ENCODE results near the gene PTPRN2.

The PTPRN2 gene

DNA sequence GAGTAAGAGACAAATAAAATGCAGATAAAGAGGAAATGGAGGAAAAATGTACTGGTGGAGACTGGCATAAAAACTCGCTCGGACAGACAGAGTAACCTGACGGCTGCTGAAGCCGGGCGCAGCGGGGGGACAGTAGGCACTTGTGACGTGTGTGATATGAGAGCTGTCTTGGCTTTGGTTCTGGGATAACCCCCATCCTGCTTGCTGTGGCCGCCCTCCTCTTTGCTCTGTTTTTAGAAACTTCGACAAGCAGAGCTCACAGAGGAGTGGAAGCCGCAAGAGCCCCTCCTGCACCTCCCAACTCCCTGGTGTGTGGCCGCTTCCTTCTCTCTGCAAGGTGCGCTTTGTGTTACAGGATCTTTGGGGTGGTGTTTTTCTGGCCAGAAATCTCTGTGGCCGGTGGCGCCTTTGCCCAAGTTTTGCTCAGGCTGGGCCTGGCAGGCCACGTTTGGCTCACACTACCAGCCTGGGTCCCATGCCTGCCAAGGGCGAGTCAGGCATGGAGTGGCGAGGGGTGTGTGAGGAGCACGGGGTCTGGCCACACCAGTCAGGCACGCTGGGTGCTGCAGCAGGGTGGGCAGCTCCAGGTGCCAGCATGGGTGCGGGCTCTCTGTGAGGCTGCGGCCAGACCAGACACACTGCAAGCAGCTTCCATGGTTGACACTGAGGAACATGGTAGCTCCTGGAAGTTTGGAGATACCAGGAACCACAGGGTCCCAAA, 982.8 kb downstream of the PTPRN2 start:
- TF ChIP-seq, protein P1, sequence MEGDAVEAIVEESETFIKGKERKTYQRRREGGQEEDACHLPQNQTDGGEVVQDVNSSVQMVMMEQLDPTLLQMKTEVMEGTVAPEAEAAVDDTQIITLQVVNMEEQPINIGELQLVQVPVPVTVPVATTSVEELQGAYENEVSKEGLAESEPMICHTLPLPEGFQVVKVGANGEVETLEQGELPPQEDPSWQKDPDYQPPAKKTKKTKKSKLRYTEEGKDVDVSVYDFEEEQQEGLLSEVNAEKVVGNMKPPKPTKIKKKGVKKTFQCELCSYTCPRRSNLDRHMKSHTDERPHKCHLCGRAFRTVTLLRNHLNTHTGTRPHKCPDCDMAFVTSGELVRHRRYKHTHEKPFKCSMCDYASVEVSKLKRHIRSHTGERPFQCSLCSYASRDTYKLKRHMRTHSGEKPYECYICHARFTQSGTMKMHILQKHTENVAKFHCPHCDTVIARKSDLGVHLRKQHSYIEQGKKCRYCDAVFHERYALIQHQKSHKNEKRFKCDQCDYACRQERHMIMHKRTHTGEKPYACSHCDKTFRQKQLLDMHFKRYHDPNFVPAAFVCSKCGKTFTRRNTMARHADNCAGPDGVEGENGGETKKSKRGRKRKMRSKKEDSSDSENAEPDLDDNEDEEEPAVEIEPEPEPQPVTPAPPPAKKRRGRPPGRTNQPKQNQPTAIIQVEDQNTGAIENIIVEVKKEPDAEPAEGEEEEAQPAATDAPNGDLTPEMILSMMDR (IDR thresholded peaks at IDR 0.05): no peak
- no peak for DNase-seq
- no peak overlapping the region for H3K4me3 Mint-ChIP-seq
- peaks cover 16% of the 10 kb centered on the region for H3K4me1 Mint-ChIP-seq
- no peak overlapping the region for H3K27ac Mint-ChIP-seq
- H3K27me3 Mint-ChIP-seq (ENCODE audit: low read depth, poor library complexity): peaks cover 6% of the 10 kb centered on the region
- no peaks in the 10 kb centered on the region for H3K9me3 Mint-ChIP-seq
- no peaks in the 10 kb centered on the region for H3K36me3 Mint-ChIP-seq (ENCODE audit: low read depth)

DNA sequence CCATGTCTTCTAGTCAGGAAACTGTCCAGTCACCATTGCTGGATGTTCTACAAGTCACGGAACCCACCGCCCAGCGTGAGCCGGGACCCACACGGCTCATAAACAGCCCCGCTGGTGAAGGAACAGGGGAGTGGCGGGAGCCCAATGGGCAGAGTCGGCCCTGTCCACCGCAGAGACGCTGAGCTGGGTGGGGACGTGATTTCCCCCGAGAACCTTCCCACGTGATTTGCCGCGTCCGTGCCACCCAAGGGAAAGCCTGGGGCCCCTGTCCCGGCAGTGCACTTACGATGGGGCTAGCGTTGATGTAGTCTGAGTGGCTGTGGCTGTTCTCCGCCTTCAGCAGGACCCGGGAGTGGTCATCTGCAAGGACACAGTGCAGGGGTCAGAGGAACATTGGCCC, 983.9 kb downstream of the PTPRN2 start:
- DNase-seq: no peak
- H3K4me3 Mint-ChIP-seq: no peak overlapping the region
- H3K9me3 Mint-ChIP-seq: no peaks in the 10 kb centered on the region
- TF ChIP-seq, protein P1 (IDR thresholded peaks at IDR 0.05): no peak
- no peak overlapping the region for H3K27ac Mint-ChIP-seq
- peaks cover 6% of the 10 kb centered on the region for H3K27me3 Mint-ChIP-seq (ENCODE audit: low read depth, poor library complexity)
- peaks cover 15% of the 10 kb centered on the region for H3K4me1 Mint-ChIP-seq
- H3K36me3 Mint-ChIP-seq (ENCODE audit: low read depth): no peaks in the 10 kb centered on the region

DNA sequence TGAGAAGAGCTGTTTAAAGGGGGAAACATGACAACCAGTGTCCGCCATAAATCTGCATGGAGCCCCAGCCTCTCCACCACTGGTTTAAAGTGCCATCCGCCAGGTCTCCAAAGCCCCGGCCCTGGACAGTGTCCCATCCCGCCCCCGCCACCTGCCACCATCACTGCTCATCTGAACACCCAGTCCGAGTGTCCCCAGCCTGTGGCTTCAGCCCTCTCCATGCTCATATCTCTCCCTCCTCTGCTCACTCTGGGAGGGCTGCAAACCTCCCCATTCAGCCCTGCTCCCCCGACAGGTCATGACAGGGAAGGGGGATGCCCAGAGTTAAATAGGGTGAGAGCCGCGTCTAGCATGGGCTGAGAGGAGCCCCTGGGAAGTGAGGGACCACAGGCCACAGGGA, 984.6 kb downstream of the PTPRN2 start:
- Mint-ChIP-seq H3K27ac (no peak overlapping the region), H3K4me1 (peaks cover 11% of the 10 kb centered on the region), H3K4me3 (no peak overlapping the region), H3K27me3 (ENCODE audit: low read depth, poor library complexity) (peaks cover 9% of the 10 kb centered on the region), H3K9me3 (no peaks in the 10 kb centered on the region), H3K36me3 (ENCODE audit: low read depth) (no peaks in the 10 kb centered on the region)
- DNase-seq: no peak
- TF ChIP-seq, protein P1 (IDR thresholded peaks at IDR 0.05): no peak

DNA sequence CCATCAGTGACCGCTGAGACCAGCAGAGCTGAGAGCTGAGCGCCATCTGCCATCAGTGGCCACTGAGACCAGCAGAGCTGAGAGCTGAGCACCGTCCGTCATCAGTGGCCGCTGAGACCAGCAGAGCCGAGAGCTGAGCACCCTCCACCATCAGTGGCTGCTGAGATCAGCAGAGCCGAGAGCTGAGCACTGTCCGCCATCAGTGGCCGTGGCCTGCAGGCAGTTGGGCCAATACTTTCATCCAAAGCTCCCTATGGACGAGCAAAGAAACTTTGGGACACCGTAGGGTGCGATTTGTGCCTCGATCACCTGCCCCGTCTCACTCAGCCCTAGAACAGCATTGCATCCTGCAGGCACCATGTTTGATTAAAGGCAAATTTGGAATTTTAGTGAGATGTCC, 985.0 kb downstream of the PTPRN2 start:
- H3K27ac Mint-ChIP-seq: no peak overlapping the region
- DNase-seq: no peak
- TF ChIP-seq, protein P1 (IDR thresholded peaks at IDR 0.05): no peak
- no peak overlapping the region for H3K4me3 Mint-ChIP-seq
- H3K27me3 Mint-ChIP-seq (ENCODE audit: low read depth, poor library complexity): peaks cover 10% of the 10 kb centered on the region
- H3K4me1 Mint-ChIP-seq: peaks cover 12% of the 10 kb centered on the region
- no peaks in the 10 kb centered on the region for H3K36me3 Mint-ChIP-seq (ENCODE audit: low read depth)
- no peaks in the 10 kb centered on the region for H3K9me3 Mint-ChIP-seq

DNA sequence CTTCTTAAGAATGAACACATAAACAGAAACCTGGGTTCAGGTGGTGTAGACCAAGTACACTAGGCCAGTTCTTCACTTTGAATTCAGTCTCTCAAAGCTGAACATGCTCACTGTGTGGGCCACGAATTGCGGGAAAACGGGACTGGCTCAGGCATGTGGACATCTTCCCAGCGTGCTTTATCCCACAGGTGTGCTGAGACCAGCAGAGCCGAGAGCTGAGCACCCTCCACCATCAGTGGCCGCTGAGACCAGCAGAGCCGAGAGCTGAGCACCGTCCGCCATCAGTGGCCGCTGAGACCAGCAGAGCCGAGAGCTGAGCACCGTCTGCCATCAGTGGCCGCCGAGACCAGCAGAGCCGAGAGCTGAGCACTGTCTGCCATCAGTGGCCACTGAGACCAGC, 985.5 kb downstream of the PTPRN2 start:
- H3K9me3 Mint-ChIP-seq: no peaks in the 10 kb centered on the region
- H3K4me1 Mint-ChIP-seq: peaks cover 16% of the 10 kb centered on the region
- TF ChIP-seq, protein P1 (IDR thresholded peaks at IDR 0.05): no peak
- DNase-seq: no peak
- no peak overlapping the region for H3K4me3 Mint-ChIP-seq
- peaks cover 10% of the 10 kb centered on the region for H3K27me3 Mint-ChIP-seq (ENCODE audit: low read depth, poor library complexity)
- no peak overlapping the region for H3K27ac Mint-ChIP-seq
- H3K36me3 Mint-ChIP-seq (ENCODE audit: low read depth): no peaks in the 10 kb centered on the region

DNA sequence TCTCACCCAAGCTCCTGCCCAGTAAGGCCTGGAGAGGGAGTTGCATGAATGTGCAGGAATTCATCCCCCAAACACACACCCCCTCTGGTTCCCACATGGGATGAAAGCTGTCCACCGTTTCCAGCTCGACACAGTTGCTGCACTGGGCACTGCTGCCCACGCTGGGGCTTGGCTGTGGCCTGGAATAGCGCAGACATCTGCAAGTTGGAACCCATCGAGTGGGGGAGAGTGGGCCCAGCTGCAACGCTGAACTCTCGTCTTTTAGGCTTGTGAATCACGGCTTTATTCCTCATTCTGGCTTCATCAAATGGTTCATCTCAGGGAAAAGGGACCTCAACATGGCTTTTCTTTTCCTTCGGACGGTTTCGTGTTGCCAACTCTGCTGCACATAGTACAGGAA, 986.1 kb downstream of the PTPRN2 start:
- TF ChIP-seq, protein P1 (IDR thresholded peaks at IDR 0.05): no peak
- no peak for DNase-seq
- peaks cover 17% of the 10 kb centered on the region for H3K4me1 Mint-ChIP-seq
- H3K9me3 Mint-ChIP-seq: no peaks in the 10 kb centered on the region
- H3K36me3 Mint-ChIP-seq (ENCODE audit: low read depth): no peaks in the 10 kb centered on the region
- H3K4me3 Mint-ChIP-seq: no peak overlapping the region
- H3K27ac Mint-ChIP-seq: no peak overlapping the region
- peaks cover 10% of the 10 kb centered on the region for H3K27me3 Mint-ChIP-seq (ENCODE audit: low read depth, poor library complexity)

Measured in nephron progenitor cell (in vitro differentiated cells).